GM21825 (cell line): Measurements from ENCODE around the gene RORB.

Experiments used
- ATAC-seq: cut with Tn5 transposase; IDR thresholded peaks from one replicate; pipeline ENCODE4 v1.9.1; 2021; ENCODE audit warnings: mild to moderate bottlenecking, moderate library complexity; ENCODE audit not compliant: unreplicated experiment

RORB gene

GRCh38 chr9:74496819-74497747 lies at the start of gene RORB:
TSS of gene RORB (plus strand) at chr9:74497335. CDS start at chr9:74497977, 642 bp downstream.
- ATAC-seq = peak; percentile 97

DNA sequence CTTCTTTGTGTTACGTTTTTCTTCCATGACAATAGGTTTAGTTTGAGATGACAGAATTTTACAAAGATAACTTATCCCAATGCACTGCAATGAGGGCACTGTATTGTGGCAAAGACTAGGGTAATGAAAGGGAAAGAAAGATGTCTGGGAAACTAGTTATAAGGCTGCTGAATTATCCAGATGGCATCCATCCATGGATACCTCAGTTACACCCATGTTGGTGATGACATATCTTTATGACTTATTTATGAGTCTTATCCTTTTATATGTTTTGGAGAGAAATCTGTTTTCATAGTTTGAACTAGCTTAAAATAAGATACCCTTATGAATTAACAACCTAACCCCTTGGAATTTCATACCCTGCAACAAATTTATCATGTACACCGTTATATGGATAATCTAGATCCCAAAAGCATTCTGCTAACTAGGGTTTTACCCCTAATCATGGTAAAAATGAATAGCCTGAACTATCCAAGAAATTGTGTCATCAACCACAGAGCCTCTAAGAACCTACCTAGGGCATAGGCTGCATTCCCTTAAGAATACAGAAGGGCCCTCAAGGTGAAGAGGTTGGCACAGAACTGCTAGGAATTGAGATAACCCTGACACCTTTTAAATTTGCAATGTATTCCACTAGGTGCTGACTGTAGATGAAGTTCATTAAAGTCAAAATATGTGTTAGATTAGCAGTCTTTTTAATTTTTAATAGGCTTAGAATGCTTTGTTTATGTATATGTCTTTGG lies 49.5 kb upstream of the RORB start:
- no peak for ATAC-seq

- no peak for ATAC-seq
These were observed 48.1 kb upstream of the RORB start for GRCh38 chr9:74449060-74449459.

- ATAC-seq = no peak
These were observed 38.3 kb upstream of the RORB start for GRCh38 chr9:74458832-74459231.

- ATAC-seq = no peak
These were observed 33.3 kb upstream of the RORB start for GRCh38 chr9:74463825-74464224.

DNA sequence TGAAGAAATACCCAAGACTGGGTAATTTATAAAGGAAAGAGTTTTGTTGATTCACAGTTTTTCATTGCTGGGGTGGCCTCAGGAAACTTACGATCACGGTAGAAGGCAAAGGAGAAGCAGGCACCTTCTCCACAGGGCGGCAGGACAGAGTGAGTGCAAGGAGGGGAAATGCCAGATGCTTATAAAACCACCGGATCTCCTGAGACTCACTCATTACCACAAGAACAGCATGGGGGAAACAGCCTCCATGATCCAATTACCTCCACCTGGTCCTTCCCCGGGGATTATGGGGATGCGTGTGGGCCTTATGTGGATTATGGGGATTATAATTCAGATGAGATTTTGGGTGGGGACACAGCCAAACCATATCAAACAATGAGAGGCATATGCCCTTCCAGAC lies 18.5 kb upstream of the RORB start:
- no peak for ATAC-seq

GRCh38 chr9:74479711-74480110 lies 17.4 kb upstream of the RORB start:
- ATAC-seq = no peak

- no peak for ATAC-seq
These were observed 9.7 kb upstream of the RORB start for GRCh38 chr9:74487395-74487794.

GRCh38 chr9:74493512-74493911 lies 3.6 kb upstream of the RORB start:
- no peak for ATAC-seq

- no peak for ATAC-seq
These were observed 2.6 kb upstream of the RORB start for GRCh38 chr9:74494490-74494889.

DNA sequence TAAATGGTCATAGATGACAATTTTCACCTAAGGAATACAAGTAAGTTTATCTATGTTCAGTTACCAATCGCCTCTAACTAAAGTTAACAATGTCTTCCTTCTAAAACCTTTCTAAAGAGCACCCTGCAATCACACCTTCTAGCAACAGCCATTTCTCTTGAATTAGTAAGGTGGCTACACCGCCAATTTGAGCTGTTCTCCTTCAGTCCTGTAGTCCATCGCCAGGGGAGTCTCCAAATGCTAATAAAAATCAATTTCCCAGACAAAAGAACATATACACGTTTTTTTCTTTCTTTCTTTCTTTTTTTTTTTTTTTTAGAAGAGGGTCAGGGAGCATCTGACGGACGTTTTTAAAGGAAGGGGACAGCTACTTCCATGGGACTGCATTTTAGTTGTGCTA lies 729 bp upstream of the RORB start:
- no peak for ATAC-seq

- ATAC-seq = no peak
These were observed 849 bp downstream of the RORB start for GRCh38 chr9:74497748-74498620.

GRCh38 chr9:74498621-74499095 lies 1.5 kb downstream of the RORB start:
- ATAC-seq = no peak

DNA sequence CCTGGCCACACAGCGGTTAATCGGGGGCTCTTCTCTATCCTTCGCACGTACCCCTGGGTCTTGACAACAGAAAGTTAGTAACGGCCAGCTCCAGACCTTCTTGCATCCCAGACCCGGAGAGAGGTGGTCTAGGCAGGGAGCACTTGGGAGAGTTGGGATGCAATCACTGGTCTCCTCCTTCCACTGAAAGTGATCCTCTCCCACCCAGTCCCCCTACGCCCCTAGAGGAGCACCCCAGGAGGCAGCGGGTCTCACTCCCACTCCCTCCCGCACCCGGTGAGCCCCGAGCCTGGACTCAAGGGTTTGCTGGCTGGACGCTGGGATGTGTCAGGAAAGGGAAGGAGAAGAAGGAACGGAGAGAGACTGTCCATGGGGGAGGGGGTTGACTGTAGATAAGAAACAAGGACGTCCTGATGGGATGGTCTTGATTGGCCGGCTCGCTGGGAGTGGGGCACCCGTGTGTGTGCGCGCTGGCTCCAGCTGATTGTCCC lies 2.0 kb downstream of the RORB start:
- no peak for ATAC-seq

- no peak for ATAC-seq
These were observed 2.8 kb downstream of the RORB start for GRCh38 chr9:74499770-74500583.

DNA sequence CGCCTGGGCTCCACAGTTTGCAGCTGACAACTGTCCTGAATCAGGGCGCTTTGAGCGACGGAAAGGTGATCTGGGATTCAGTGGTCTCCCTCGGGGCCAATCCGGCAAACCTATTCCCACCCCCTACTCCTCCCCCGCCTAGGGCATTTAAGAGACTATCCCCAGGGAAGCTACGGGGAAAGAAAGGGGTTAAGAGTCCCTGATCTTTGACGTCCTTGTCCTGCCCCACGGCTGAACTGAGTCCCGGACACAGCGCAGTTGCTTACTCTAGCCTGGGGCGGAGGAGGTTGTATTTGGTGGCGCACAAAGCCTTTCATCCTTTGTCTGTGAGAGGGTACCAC lies 3.4 kb downstream of the RORB start:
- no peak for ATAC-seq

- ATAC-seq = no peak
These were observed 4.4 kb downstream of the RORB start for GRCh38 chr9:74501570-74501969.

DNA sequence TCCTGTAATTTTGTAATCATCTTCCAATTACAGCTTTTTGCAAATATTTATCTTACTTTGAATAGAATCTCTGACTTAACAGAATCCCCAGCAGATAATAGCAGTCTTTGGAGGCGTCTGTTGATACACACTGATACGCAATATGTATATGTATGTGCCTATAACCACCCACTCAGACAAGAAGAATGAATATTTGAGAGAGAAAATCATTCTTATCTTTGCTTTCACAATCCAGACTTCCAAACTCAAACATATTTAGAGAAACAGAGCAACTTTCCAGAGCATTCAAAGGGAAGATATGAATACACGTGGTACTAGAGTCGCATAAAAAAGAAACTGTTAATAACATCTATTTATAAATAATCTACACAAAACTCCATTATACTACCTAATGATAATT lies 6.1 kb downstream of the RORB start:
- ATAC-seq = no peak

- no peak for ATAC-seq
These were observed 6.5 kb downstream of the RORB start for GRCh38 chr9:74503666-74504065.

GRCh38 chr9:74511333-74511732 lies 14.2 kb downstream of the RORB start:
- no peak for ATAC-seq
